ENCODE data around the gene OS9. TPM values are rescaled to one million over a fixed set of nuclear protein-coding genes. Genes with fewer than 3 reads are reported as not detected.

Gene OS9
- total RNA-seq, 1 experiment from 2014 or later: 186 TPM

DNA sequence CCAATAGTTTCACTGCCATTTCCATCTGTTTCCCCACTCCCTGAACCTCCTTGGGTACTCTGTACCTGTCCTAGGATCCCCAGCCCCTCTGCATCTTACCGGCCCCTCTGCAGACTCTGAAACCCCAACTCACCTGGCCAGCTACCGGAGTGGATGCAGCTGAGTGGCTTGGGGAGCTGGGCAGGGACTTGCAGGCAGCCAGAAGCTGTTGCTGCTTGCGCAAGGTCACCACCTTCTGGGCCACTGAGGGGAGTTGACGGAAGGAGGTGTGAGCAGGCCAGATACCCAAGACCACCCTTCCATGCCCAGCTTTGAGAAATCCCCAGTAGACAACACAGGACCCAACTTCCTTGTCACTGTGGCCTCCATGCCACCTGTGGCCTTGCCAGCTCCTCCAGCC, 38.3 kb downstream of the OS9 start:
- H3K4me1 ChIP-seq (ENCODE audit: control insufficient read depth, insufficient read depth, low read length): peaks cover 7% of the 10 kb centered on the region; the same call in 1 of the 2 replicates
- ChIA-PET POLR2A (no interaction called here), CTCF (no interaction called here)
- TF ChIP-seq TCF7L2 (IDR thresholded peaks at IDR 0.05; ENCODE audit: low read depth, low read length) (no peak), SIN3A (IDR thresholded peaks at IDR 0.05; ENCODE audit: borderline replicate concordance, insufficient read depth, low read depth, low read length) (no peak)
- no peak overlapping the region for H3K27ac ChIP-seq (ENCODE audit: low read length)
- H3K4me3 ChIP-seq (ENCODE audit: low read depth in 2 of 2, low read length in 2 of 2): no peak overlapping the region
- DNase-seq (ENCODE audit: low read depth, low spot score) (no peak), ATAC-seq (no peak)
- no peaks in the 10 kb centered on the region for H3K9me3 ChIP-seq (ENCODE audit: control insufficient read depth, insufficient read depth, low read depth, low read length)
- no peaks in the 10 kb centered on the region; the same call in 1 of the 2 replicates for H3K27me3 ChIP-seq (ENCODE audit: control insufficient read depth, insufficient read depth, low read length)
- no peaks in the 10 kb centered on the region for H3K36me3 ChIP-seq (ENCODE audit: control insufficient read depth, insufficient read depth, low read length)
- in situ Hi-C loops (cut with HindIII; ENCODE audit: low pct_unique_long_range_greater_than_20kb, low sequenced_read_pairs) (no loop called here), intact Hi-C loops (cut with micrococcal nuclease; ENCODE audit: unreplicated experiment) (no loop called here)
- no TSS peak for BruUV-seq (replicated peaks)

- no peaks in the 10 kb centered on the region for H3K9me3 ChIP-seq (ENCODE audit: control insufficient read depth, insufficient read depth, low read depth, low read length)
- ATAC-seq: no peak
- DNase-seq (ENCODE audit: low read depth, low spot score): no peak
- H3K4me1 ChIP-seq (ENCODE audit: control insufficient read depth, insufficient read depth, low read length): peaks cover 7% of the 10 kb centered on the region; the same call in 1 of the 2 replicates
- intact Hi-C loops (cut with micrococcal nuclease; ENCODE audit: unreplicated experiment) (no loop called here), in situ Hi-C loops (cut with HindIII; ENCODE audit: low pct_unique_long_range_greater_than_20kb, low sequenced_read_pairs) (no loop called here)
- ChIA-PET CTCF (interaction anchor here (0.5 kb wide), 1 partner anchor 8 kb away, joined by 3 read pairs; no protein-coding TSS in a partner anchor), POLR2A (no interaction called here)
- H3K4me3 ChIP-seq (ENCODE audit: low read depth in 2 of 2, low read length in 2 of 2): no peak overlapping the region
- TF ChIP-seq, protein P1, sequence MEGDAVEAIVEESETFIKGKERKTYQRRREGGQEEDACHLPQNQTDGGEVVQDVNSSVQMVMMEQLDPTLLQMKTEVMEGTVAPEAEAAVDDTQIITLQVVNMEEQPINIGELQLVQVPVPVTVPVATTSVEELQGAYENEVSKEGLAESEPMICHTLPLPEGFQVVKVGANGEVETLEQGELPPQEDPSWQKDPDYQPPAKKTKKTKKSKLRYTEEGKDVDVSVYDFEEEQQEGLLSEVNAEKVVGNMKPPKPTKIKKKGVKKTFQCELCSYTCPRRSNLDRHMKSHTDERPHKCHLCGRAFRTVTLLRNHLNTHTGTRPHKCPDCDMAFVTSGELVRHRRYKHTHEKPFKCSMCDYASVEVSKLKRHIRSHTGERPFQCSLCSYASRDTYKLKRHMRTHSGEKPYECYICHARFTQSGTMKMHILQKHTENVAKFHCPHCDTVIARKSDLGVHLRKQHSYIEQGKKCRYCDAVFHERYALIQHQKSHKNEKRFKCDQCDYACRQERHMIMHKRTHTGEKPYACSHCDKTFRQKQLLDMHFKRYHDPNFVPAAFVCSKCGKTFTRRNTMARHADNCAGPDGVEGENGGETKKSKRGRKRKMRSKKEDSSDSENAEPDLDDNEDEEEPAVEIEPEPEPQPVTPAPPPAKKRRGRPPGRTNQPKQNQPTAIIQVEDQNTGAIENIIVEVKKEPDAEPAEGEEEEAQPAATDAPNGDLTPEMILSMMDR (IDR thresholded peaks at IDR 0.05): no peak
- no peak for TF ChIP-seq TCF7L2 (IDR thresholded peaks at IDR 0.05; ENCODE audit: low read depth, low read length)
- TF ChIP-seq SIN3A (IDR thresholded peaks at IDR 0.05; ENCODE audit: borderline replicate concordance, insufficient read depth, low read depth, low read length): no peak
- no peak for TF ChIP-seq REST (IDR thresholded peaks at IDR 0.05; ENCODE audit: insufficient read depth in 1 of 2, low read depth in 2 of 2, low read length in 1 of 2)
- no peak for TF ChIP-seq POLR2AphosphoS5 (IDR thresholded peaks at IDR 0.05; ENCODE audit: low read depth, low read length)
- no peaks in the 10 kb centered on the region for H3K36me3 ChIP-seq (ENCODE audit: control insufficient read depth, insufficient read depth, low read length)
- H3K27ac ChIP-seq (ENCODE audit: low read length): no peak overlapping the region
- no TSS peak for BruUV-seq (replicated peaks)
- no peaks in the 10 kb centered on the region; the same call in 1 of the 2 replicates for H3K27me3 ChIP-seq (ENCODE audit: control insufficient read depth, insufficient read depth, low read length)
Observed at GRCh38 chr12:57732726-57733593, 39.0 kb downstream of the OS9 start.

- H3K27me3 ChIP-seq (ENCODE audit: control insufficient read depth, insufficient read depth, low read length): no peaks in the 10 kb centered on the region; the same call in 1 of the 2 replicates
- H3K36me3 ChIP-seq (ENCODE audit: control insufficient read depth, insufficient read depth, low read length): no peaks in the 10 kb centered on the region
- no peak overlapping the region for H3K4me3 ChIP-seq (ENCODE audit: low read depth in 2 of 2, low read length in 2 of 2)
- TF ChIP-seq, protein P1 (IDR thresholded peaks at IDR 0.05): no peak
- TF ChIP-seq POLR2AphosphoS5 (IDR thresholded peaks at IDR 0.05; ENCODE audit: low read depth, low read length) (no peak), TCF7L2 (IDR thresholded peaks at IDR 0.05; ENCODE audit: low read depth, low read length) (no peak), REST (IDR thresholded peaks at IDR 0.05; ENCODE audit: insufficient read depth in 1 of 2, low read depth in 2 of 2, low read length in 1 of 2) (no peak), SIN3A (IDR thresholded peaks at IDR 0.05; ENCODE audit: borderline replicate concordance, insufficient read depth, low read depth, low read length) (no peak)
- BruUV-seq (replicated peaks): no TSS peak
- no peak overlapping the region for H3K27ac ChIP-seq (ENCODE audit: low read length)
- intact Hi-C loops (cut with micrococcal nuclease; ENCODE audit: unreplicated experiment): no loop called here
- CTCF ChIA-PET: no interaction called here
- POLR2A ChIA-PET: no interaction called here
- no peak for ATAC-seq
- H3K4me1 ChIP-seq (ENCODE audit: control insufficient read depth, insufficient read depth, low read length): peaks cover 7% of the 10 kb centered on the region; the same call in 1 of the 2 replicates
- no peaks in the 10 kb centered on the region for H3K9me3 ChIP-seq (ENCODE audit: control insufficient read depth, insufficient read depth, low read depth, low read length)
- in situ Hi-C loops (cut with HindIII; ENCODE audit: low pct_unique_long_range_greater_than_20kb, low sequenced_read_pairs): no loop called here
- no peak for DNase-seq (ENCODE audit: low read depth, low spot score)
Observed at GRCh38 chr12:57733928-57734327, 40.0 kb downstream of the OS9 start.
